H1 (cell line): Measurements from ENCODE around the gene GAS2. TPM values are rescaled to one million over a fixed set of nuclear protein-coding genes. Genes with fewer than 3 reads are reported as not detected.

Experiments
- CTCF ChIA-PET: fragments of 300-600 bp; sonication (Branson Sonifier 250); formaldehyde crosslinking; loops from one replicate; lab custom pipeline; 2021; ENCODE audit not compliant: partially characterized antibody; lab: Charles Lee
- POLR2A ChIA-PET: fragments of 300-600 bp; sonication (Branson Sonifier 250); formaldehyde crosslinking; loops from one replicate; lab custom pipeline; 2021; ENCODE audit warnings: inconsistent platforms; ENCODE audit not compliant: partially characterized antibody; lab: Charles Lee
- DNase-seq, 2 experiments: peaks; one replicate each; pipeline versions ENCODE4 v3.0.0 to v3.0.0-alpha.2; 2010 to 2022; ENCODE audit warnings: low spot score in 2 of 2, low read depth in 1 of 2, mixed read lengths in 1 of 2
- FAIRE-seq: peaks from 2 replicates; lab custom pipeline; 2011; peaks lifted over from hg19 to GRCh38; lab: Jason Lieb, UNC
- H2AFZ ChIP-seq: 2 replicates; pipeline ENCODE4 v1.8.1; 2012; ENCODE audit warnings: low read length, inconsistent platforms
- H2AK5ac ChIP-seq: 2 replicates; pipeline ENCODE4 v1.6.1; 2013; ENCODE audit warnings: low read depth, low read length
- H2BK120ac ChIP-seq: replicated peaks from 2 replicates; pipeline ENCODE3; 2013; ENCODE audit warnings: low read depth, low read length, inconsistent platforms
- H2BK12ac ChIP-seq: 2 replicates; pipeline ENCODE4 v1.6.1; 2013; ENCODE audit warnings: low read depth, low read length
- H2BK15ac ChIP-seq: 2 replicates; pipeline ENCODE4 v1.6.1; 2013; ENCODE audit warnings: low read length
- H2BK20ac ChIP-seq: 2 replicates; pipeline ENCODE4 v1.6.1; 2013; ENCODE audit warnings: low read length
- H2BK5ac ChIP-seq: 2 replicates; pipeline ENCODE4 v1.6.1; 2013; ENCODE audit warnings: low read depth, low read length
- H3K14ac ChIP-seq: 2 replicates; pipeline ENCODE4 v1.6.1; 2013; ENCODE audit warnings: inconsistent platforms; ENCODE audit not compliant: insufficient read length
- H3K18ac ChIP-seq: 2 replicates; pipeline ENCODE4 v1.6.1; 2013; ENCODE audit warnings: low read length; ENCODE audit errors: extremely low read depth
- H3K23ac ChIP-seq: 2 replicates; pipeline ENCODE4 v1.6.1; 2013; ENCODE audit warnings: inconsistent platforms; ENCODE audit not compliant: insufficient read length
- H3K23me2 ChIP-seq: 2 replicates; pipeline ENCODE4 v1.6.1; 2013; ENCODE audit warnings: low read depth, low read length
- H3K27ac ChIP-seq: 2 replicates; pipeline ENCODE4 v1.6.1; 2011; ENCODE audit warnings: low read depth, low read length, inconsistent platforms
- H3K27me3 ChIP-seq, 4 experiments: replicated peaks in 1 of 4; 1 replicate in 1 of 4; 2 replicates in 3 of 4; pipeline versions ENCODE4 v1.6.1 to v1.8.1; 2011 to 2013; ENCODE audit warnings: low read length in 3 of 4, mild to moderate bottlenecking in 3 of 4, inconsistent platforms in 2 of 4, mixed read lengths in 2 of 4, moderate library complexity in 1 of 4; ENCODE audit not compliant: control insufficient read depth in 3 of 4, insufficient read depth in 3 of 4; ENCODE audit errors: extremely low read depth in 1 of 4
- H3K36me3 ChIP-seq, 4 experiments: 2 replicates each; pipeline versions ENCODE4 v1.6.1 to v1.8.1; 2011 to 2013; ENCODE audit warnings: mild to moderate bottlenecking in 4 of 4, low read length in 3 of 4, moderate library complexity in 2 of 4, control low read depth in 1 of 4, inconsistent platforms in 1 of 4; ENCODE audit not compliant: insufficient read depth in 4 of 4, control insufficient read depth in 2 of 4
- H3K4ac ChIP-seq: replicated peaks from 2 replicates; pipeline ENCODE3; 2013; ENCODE audit warnings: low read length, low read depth, mixed read lengths, inconsistent platforms; ENCODE audit not compliant: insufficient read length
- H3K4me1 ChIP-seq, 4 experiments: replicated peaks in 1 of 4; 1 replicate in 1 of 4; 2 replicates in 3 of 4; pipeline versions ENCODE4 v1.6.1 to v1.8.1; 2011 to 2013; ENCODE audit warnings: low read length in 3 of 4, inconsistent platforms in 2 of 4, mixed read lengths in 1 of 4; ENCODE audit not compliant: insufficient read depth in 4 of 4, control insufficient read depth in 3 of 4
- H3K4me2 ChIP-seq, 2 experiments: 2 replicates each; pipeline versions ENCODE4 v1.6.1 to v1.8.1; 2011 to 2013; ENCODE audit warnings: low read depth in 2 of 2, low read length in 2 of 2, control low read depth in 1 of 2, inconsistent platforms in 1 of 2, mild to moderate bottlenecking in 1 of 2; ENCODE audit not compliant: insufficient read depth in 1 of 2
- H3K4me3 ChIP-seq, 4 experiments: fragments of 200-600, 300-600 bp in 1 of 4; sonication (generic), shearing (Covaris generic), sonication (Bioruptor Twin) in 1 of 4; 2 replicates each; pipeline versions ENCODE4 v1.5.1 to v1.8.1; 2011 to 2016; ENCODE audit warnings: low read length in 4 of 4, low read depth in 3 of 4, control low read depth in 2 of 4, inconsistent platforms in 2 of 4, mild to moderate bottlenecking in 2 of 4, mixed read lengths in 1 of 4, moderate library complexity in 1 of 4; ENCODE audit not compliant: insufficient read depth in 2 of 4; ENCODE audit errors: extremely low read depth in 1 of 4
- H3K56ac ChIP-seq: replicated peaks from 2 replicates; pipeline ENCODE3; 2013; ENCODE audit warnings: low read depth, mild to moderate bottlenecking, mixed read lengths, low read length, inconsistent platforms; ENCODE audit not compliant: insufficient read length
- H3K79me1 ChIP-seq: 2 replicates; pipeline ENCODE4 v1.6.1; 2013; ENCODE audit warnings: low read depth, low read length, control low read depth
- H3K79me2 ChIP-seq, 2 experiments: 2 replicates each; pipeline versions ENCODE4 v1.6.1 to v1.8.1; 2012 to 2013; ENCODE audit warnings: low read length in 2 of 2, mild to moderate bottlenecking in 2 of 2, inconsistent platforms in 1 of 2; ENCODE audit not compliant: insufficient read depth in 2 of 2, control insufficient read depth in 1 of 2
- H3K9ac ChIP-seq, 4 experiments: replicated peaks in 1 of 4; 1 replicate in 1 of 4; 2 replicates in 3 of 4; pipeline versions ENCODE4 v1.6.1 to v1.8.1; 2011 to 2013; ENCODE audit warnings: low read depth in 3 of 4, low read length in 3 of 4, control low read depth in 2 of 4, mild to moderate bottlenecking in 2 of 4, moderate library complexity in 2 of 4, inconsistent platforms in 1 of 4; ENCODE audit errors: extremely low read depth in 1 of 4
- H3K9me3 ChIP-seq, 2 experiments: 2 replicates each; pipeline versions ENCODE4 v1.6.1 to v1.8.1; 2012 to 2013; ENCODE audit warnings: mild to moderate bottlenecking in 2 of 2, moderate library complexity in 2 of 2, control low read depth in 1 of 2, inconsistent platforms in 1 of 2, low read depth in 1 of 2, low read length in 1 of 2, mixed read lengths in 1 of 2; ENCODE audit not compliant: insufficient read depth in 2 of 2
- H4K20me1 ChIP-seq, 2 experiments: replicated peaks in 1 of 2; 2 replicates each; pipeline versions ENCODE3 to v1.8.1; 2011 to 2013; ENCODE audit warnings: inconsistent platforms in 2 of 2, low read length in 2 of 2, mild to moderate bottlenecking in 1 of 2; ENCODE audit not compliant: insufficient read depth in 2 of 2, control insufficient read depth in 1 of 2
- H4K5ac ChIP-seq: 2 replicates; pipeline ENCODE4 v1.6.1; 2013; ENCODE audit warnings: low read length, low read depth, mixed read lengths, inconsistent platforms; ENCODE audit not compliant: insufficient read length
- H4K8ac ChIP-seq: 2 replicates; pipeline ENCODE4 v1.8.0; 2013; ENCODE audit warnings: mild to moderate bottlenecking, moderate library complexity, low read length, inconsistent platforms; ENCODE audit not compliant: insufficient read depth; ENCODE audit errors: extremely low read depth
- H4K91ac ChIP-seq: replicated peaks from 2 replicates; pipeline ENCODE3; 2013; ENCODE audit warnings: low read length, mixed read lengths, inconsistent platforms; ENCODE audit not compliant: insufficient read length
- CHD1 ChIP-seq: IDR thresholded peaks from 2 replicates; pipeline ENCODE4 v1.6.1; 2012; ENCODE audit warnings: low read depth, low read length, improper control_type of control experiment
- GABPA ChIP-seq: IDR thresholded peaks from 2 replicates; pipeline ENCODE4 v1.6.1; 2011; ENCODE audit warnings: mild to moderate bottlenecking, low read length, moderate library complexity, borderline replicate concordance; ENCODE audit not compliant: insufficient read depth
- WGBS, 2 experiments: shearing (Covaris generic) in 1 of 2; methylation state at CpG; one replicate each; pipeline versions ENCODE4 v1.1.6 to v1.1.7; 2013 to 2015; ENCODE audit warnings: low lambda C conversion rate in 2 of 2, mixed read lengths in 2 of 2, inconsistent platforms in 1 of 2, low coverage in 1 of 2, missing lambda C conversion rate in 1 of 2; ENCODE audit not compliant: insufficient replicate concordance in 2 of 2, insufficient coverage in 1 of 2, insufficient read length in 1 of 2; ENCODE audit errors: extremely low coverage in 1 of 2, missing lambda C conversion rate in 1 of 2; 5-methylcytosine and 5-hydroxymethylcytosine counted together
- polyA plus RNA-seq, 7 experiments: library from polyadenylated mRNA; depleted of rRNA in 3 of 7; stranded (reverse) in 5 of 7; unstranded in 2 of 7; fragments of >200 nt in 5 of 7; fragments of 200-250 nt in 2 of 7; gene quantifications; 1 replicate in 5 of 7; 2 replicates in 1 of 7; 4 replicates in 1 of 7; pipeline versions ENCODE4 v1.2.1 to v1.2.3, GENCODE V29; 2011 to 2013; ENCODE audit warnings: missing spikeins in 2 of 7, mixed read lengths in 2 of 7
- total RNA-seq: library from RNA; stranded (reverse); fragmentation: NEBNext Ultra II Directional; extraction: Animal tissue kit (Norgen Biotek cat#: 25700); gene quantifications from 2 replicates; pipeline ENCODE4 v1.2.1, GENCODE V29; 2021

GAS2 gene
- total and polyA plus RNA-seq, 2 of the 8 experiments (the other 6 are each of a cell fraction or from before 2014, with no cell fraction given), result 0.70 to 1.7 TPM

- Histone ChIP-seq H3K4me3 (no peak overlapping the region), H3K14ac (no peak overlapping the region), H3K23me2 (no peaks in the 10 kb centered on the region), H2BK20ac (no peak overlapping the region), H2BK15ac (no peak overlapping the region), H2BK12ac (no peak overlapping the region), H3K79me1 (no peaks in the 10 kb centered on the region), H3K23ac (no peak overlapping the region), H3K18ac (no peak overlapping the region), H4K20me1 (no peaks in the 10 kb centered on the region), H3K27ac (no peak overlapping the region), H4K91ac (no peak overlapping the region), H3K4me2 (no peak overlapping the region), H2BK120ac (no peak overlapping the region), H3K27me3 (no peaks in the 10 kb centered on the region), H3K36me3 (no peaks in the 10 kb centered on the region), H3K4ac (no peak overlapping the region), H4K5ac (no peak overlapping the region), H3K9me3 (no peaks in the 10 kb centered on the region), H2AK5ac (no peak overlapping the region), H4K8ac (no peak overlapping the region), H3K79me2 (no peaks in the 10 kb centered on the region), H2AFZ (no peak overlapping the region), H3K56ac (no peak overlapping the region), H3K9ac (no peak overlapping the region), H3K4me1 (no peaks in the 10 kb centered on the region), H2BK5ac (no peak overlapping the region)
- TF ChIP-seq GABPA (no peak), CHD1 (no peak)
- WGBS, 2 experiments, result 83% methylated on average over 3 of the region's 3 CpGs; no CpG with 5 or more reads in 1 of the 2 experiments
- ChIA-PET CTCF (interaction anchor here (1.3 kb wide), 1 partner anchor 11 kb away, joined by 3 read pairs; no protein-coding TSS in a partner anchor), POLR2A (no interaction called here)
- DNase-seq (no peak), FAIRE-seq (no peak)
Measured at GRCh38 chr11:22780952-22781593, 114.7 kb downstream of the GAS2 start.
